Natural killer cell (primary cell): ENCODE results near the gene MYBPC3. TPM values are rescaled to one million over a fixed set of nuclear protein-coding genes. Genes with fewer than 3 reads are reported as not detected.

Experiments used
- ATAC-seq, 3 donors: fragments of 150-1000 bp in 2 of 3; fragments of 200-7000 bp in 1 of 3; cut with Tn5 transposase; 1 replicate in 1 of 3; 2 replicates in 2 of 3; pipeline ENCODE4 v1.10.0; 2021; ENCODE audit warnings: mild to moderate bottlenecking in 2 of 3, moderate library complexity in 2 of 3
- DNase-seq, 2 donors: peaks; one replicate each; pipeline versions ENCODE4 v3.0.0 to v3.0.0-alpha.2; 2013 to 2021; ENCODE audit warnings: mixed read lengths in 1 of 2
- H3K27ac ChIP-seq: one replicate; pipeline ENCODE4 v1.5.1; 2013; ENCODE audit warnings: mild to moderate bottlenecking, low read length
- H3K27me3 ChIP-seq: one replicate; pipeline ENCODE4 v1.6.1; 2013; ENCODE audit warnings: low read length; ENCODE audit not compliant: control insufficient read depth, insufficient read depth
- H3K36me3 ChIP-seq: one replicate; pipeline ENCODE4 v1.6.1; 2013; ENCODE audit warnings: low read length; ENCODE audit not compliant: control insufficient read depth, insufficient read depth
- H3K4me1 ChIP-seq: one replicate; pipeline ENCODE4 v1.6.1; 2013; ENCODE audit warnings: low read length; ENCODE audit not compliant: control insufficient read depth, insufficient read depth
- H3K4me3 ChIP-seq: one replicate; pipeline ENCODE4 v1.5.1; 2013; ENCODE audit warnings: low read length
- H3K9me3 ChIP-seq: one replicate; pipeline ENCODE4 v1.6.1; 2013; ENCODE audit warnings: low read length; ENCODE audit not compliant: control insufficient read depth, insufficient read depth
- H3K27ac Mint-ChIP-seq, 2 donors: one replicate each; pipeline ENCODE4 v1.8.0; 2022; ENCODE audit warnings: mild to moderate bottlenecking in 2 of 2, mixed read lengths in 2 of 2, moderate library complexity in 1 of 2
- H3K27me3 Mint-ChIP-seq, 2 donors: one replicate each; pipeline ENCODE4 v1.8.0; 2022; ENCODE audit warnings: low read depth in 2 of 2, mixed read lengths in 2 of 2
- H3K36me3 Mint-ChIP-seq: one replicate; pipeline ENCODE4 v1.8.0; 2022; ENCODE audit warnings: mixed read lengths
- H3K4me1 Mint-ChIP-seq, 2 donors: one replicate each; pipeline ENCODE4 v1.8.0; 2022; ENCODE audit warnings: mixed read lengths in 2 of 2
- H3K4me3 Mint-ChIP-seq: one replicate; pipeline ENCODE4 v1.8.0; 2022; ENCODE audit warnings: mild to moderate bottlenecking, moderate library complexity, mixed read lengths
- H3K9me3 Mint-ChIP-seq, 2 donors: one replicate each; pipeline ENCODE4 v1.8.0; 2022; ENCODE audit warnings: mixed read lengths in 2 of 2
- CTCF ChIP-seq: fragments of 200-600 bp; IDR thresholded peaks from one replicate; pipeline ENCODE4 v1.8.0; 2022; ENCODE audit warnings: antibody characterized with exemption
- WGBS: methylation state at CpG from one replicate; pipeline ENCODE4 v1.1.7; 2013; ENCODE audit warnings: missing lambda C conversion rate; ENCODE audit not compliant: insufficient coverage; 5-methylcytosine and 5-hydroxymethylcytosine counted together
- intact Hi-C: fragments of 100-400 bp; cut with micrococcal nuclease; formaldehyde crosslinking; loops from one replicate; pipeline ENCODE4 v1.14.2; 2022
- total RNA-seq, 4 donors: library from RNA; stranded (reverse); fragments of 120-200 nt in 1 of 4; gene quantifications; one replicate each; pipeline versions ENCODE4 v1.2.3 to v1.2.4, GENCODE V29; 2013 to 2022

The MYBPC3 gene
- total RNA-seq, 3 donors from 2014 or later (not counting 1 experiment from before 2014, with no cell fraction given): 0.45 to 0.53 TPM; not detected in 1

- H3K36me3 Mint-ChIP-seq: peaks cover 40% of the 10 kb centered on the region
- ATAC-seq: no peak
- H3K9me3 ChIP-seq: no peaks in the 10 kb centered on the region
- H3K9me3 Mint-ChIP-seq: peaks cover 5 to 6% of the 10 kb centered on the region in 2 donors
- no peak overlapping the region for H3K27ac Mint-ChIP-seq
- TF ChIP-seq CTCF: no peak
- no peaks in the 10 kb centered on the region for H3K4me1 ChIP-seq
- H3K4me3 ChIP-seq: no peak overlapping the region
- H3K27me3 ChIP-seq: no peaks in the 10 kb centered on the region
- peaks cover 0 to 14% of the 10 kb centered on the region in 2 donors for H3K4me1 Mint-ChIP-seq
- intact Hi-C loops: no loop called here
- WGBS: no CpG with 5 or more reads among the region's 1 CpG
- H3K27ac ChIP-seq: no peak overlapping the region
- no peak overlapping the region for H3K4me3 Mint-ChIP-seq
- no peak for DNase-seq
- H3K27me3 Mint-ChIP-seq: no peaks in the 10 kb centered on the region
- peaks cover 89% of the 10 kb centered on the region for H3K36me3 ChIP-seq
Observed at GRCh38 chr11:47306484-47306844, 46.0 kb downstream of the MYBPC3 start.

GRCh38 chr11:47305734-47306483 lies 46.6 kb downstream of the MYBPC3 start:
- Histone ChIP-seq H3K4me1 (no peaks in the 10 kb centered on the region), H3K9me3 (no peaks in the 10 kb centered on the region), H3K27me3 (no peaks in the 10 kb centered on the region), H3K27ac (no peak overlapping the region), H3K4me3 (no peak overlapping the region), H3K36me3 (peaks cover 83% of the 10 kb centered on the region)
- H3K4me1 Mint-ChIP-seq: peaks cover 0 to 14% of the 10 kb centered on the region in 2 donors
- ATAC-seq (no peak), DNase-seq (no peak)
- H3K27me3 Mint-ChIP-seq: no peaks in the 10 kb centered on the region
- TF ChIP-seq CTCF: no peak
- peaks cover 5 to 6% of the 10 kb centered on the region in 2 donors for H3K9me3 Mint-ChIP-seq
- H3K4me3 Mint-ChIP-seq: no peak overlapping the region
- WGBS: 97% methylated on average over 3 of the region's 3 CpGs
- H3K27ac Mint-ChIP-seq: no peak overlapping the region
- intact Hi-C loops: no loop called here
- H3K36me3 Mint-ChIP-seq: peaks cover 46% of the 10 kb centered on the region

- Mint-ChIP-seq H3K9me3 (peaks cover 5 to 6% of the 10 kb centered on the region in 2 donors), H3K27me3 (no peaks in the 10 kb centered on the region), H3K36me3 (peaks cover 52% of the 10 kb centered on the region), H3K4me3 (no peak overlapping the region), H3K4me1 (peaks cover 0 to 23% of the 10 kb centered on the region in 2 donors), H3K27ac (peak overlapping the region in 1 of 2 donors; percentile 11)
- intact Hi-C loops: no loop called here
- Histone ChIP-seq H3K4me3 (no peak overlapping the region), H3K4me1 (no peaks in the 10 kb centered on the region), H3K27me3 (no peaks in the 10 kb centered on the region), H3K27ac (no peak overlapping the region), H3K9me3 (no peaks in the 10 kb centered on the region), H3K36me3 (peaks cover 76% of the 10 kb centered on the region)
- ATAC-seq (no peak), DNase-seq (no peak)
- no CpG with 5 or more reads among the region's 1 CpG for WGBS
- no peak for TF ChIP-seq CTCF
Observed at GRCh38 chr11:47302853-47303252, 49.6 kb downstream of the MYBPC3 start.

GRCh38 chr11:47299078-47299477 lies 53.4 kb downstream of the MYBPC3 start:
- DNase-seq (no peak), ATAC-seq (no peak)
- peaks cover 43% of the 10 kb centered on the region for H3K36me3 Mint-ChIP-seq
- Histone ChIP-seq H3K4me3 (no peak overlapping the region), H3K9me3 (no peaks in the 10 kb centered on the region), H3K4me1 (no peaks in the 10 kb centered on the region), H3K27ac (no peak overlapping the region), H3K27me3 (no peaks in the 10 kb centered on the region), H3K36me3 (peaks cover 71% of the 10 kb centered on the region)
- no CpG with 5 or more reads among the region's 3 CpGs for WGBS
- peaks cover 5 to 6% of the 10 kb centered on the region in 2 donors for H3K9me3 Mint-ChIP-seq
- H3K4me3 Mint-ChIP-seq: no peak overlapping the region
- intact Hi-C loops: no loop called here
- H3K27me3 Mint-ChIP-seq: no peaks in the 10 kb centered on the region
- H3K27ac Mint-ChIP-seq: peak overlapping the region in 1 of 2 donors; percentile 41
- peaks cover 0 to 16% of the 10 kb centered on the region in 2 donors for H3K4me1 Mint-ChIP-seq
- no peak for TF ChIP-seq CTCF
